Sigmoid colon (tissue), 4 donors: ENCODE data around the gene EFEMP2.

ENCODE experiments used
- CTCF ChIP-seq, 4 experiments: fragments of 450-650 bp in 3 of 4; fragments of 200-600 bp in 1 of 4; IDR thresholded peaks; one replicate each; pipeline ENCODE4 v1.5.1; 2016 to 2019; ENCODE audit warnings: antibody characterized with exemption in 4 of 4, mild to moderate bottlenecking in 3 of 4, moderate library complexity in 2 of 4
- EP300 ChIP-seq, 4 donors: sonication (generic); formaldehyde crosslinking; IDR thresholded peaks; one replicate each; pipeline ENCODE4 v1.6.1; 2017; ENCODE audit warnings: antibody characterized with exemption in 4 of 4
- POLR2A ChIP-seq, 2 donors: fragments of 450-650 bp; IDR thresholded peaks; one replicate each; pipeline ENCODE4 v1.6.1; 2016; ENCODE audit warnings: antibody characterized with exemption in 2 of 2, mild to moderate bottlenecking in 2 of 2, moderate library complexity in 2 of 2
- POLR2AphosphoS5 ChIP-seq, 4 donors: sonication (generic); formaldehyde crosslinking; IDR thresholded peaks; one replicate each; pipeline ENCODE4 v1.6.1; 2017; ENCODE audit warnings: antibody characterized with exemption in 4 of 4

- TF ChIP-seq CTCF (IDR thresholded peaks at IDR 0.05) (no peak), POLR2AphosphoS5 (IDR thresholded peaks at IDR 0.05) (no peak), EP300 (IDR thresholded peaks at IDR 0.05) (no peak), POLR2A (IDR thresholded peaks at IDR 0.05) (no peak)
These were observed 48.5 kb upstream of the EFEMP2 start for GRCh38 chr11:65921033-65921555.
